Prostate gland (tissue), 2 donors: Measurements from ENCODE around the gene OR10K1.

ENCODE experiments used
- POLR2A ChIP-seq: fragments of 450-650 bp; IDR thresholded peaks from one replicate; pipeline ENCODE4 v1.6.1; 2016; ENCODE audit warnings: antibody characterized with exemption, mild to moderate bottlenecking
- POLR2AphosphoS5 ChIP-seq: sonication (generic); formaldehyde crosslinking; IDR thresholded peaks from one replicate; pipeline ENCODE4 v1.6.1; 2017; ENCODE audit warnings: antibody characterized with exemption
- TF ChIP-seq, protein P1 (sequence below), 4 experiments: fragments of 200-600 bp in 2 of 4; fragments of 450-650 bp in 2 of 4; sonication (generic) in 2 of 4; IDR thresholded peaks; 1 replicate in 3 of 4; 2 replicates in 1 of 4; pipeline ENCODE4 v1.5.1; 2016 to 2019; ENCODE audit warnings: antibody characterized with exemption in 4 of 4, mild to moderate bottlenecking in 2 of 4, moderate library complexity in 2 of 4

DNA sequence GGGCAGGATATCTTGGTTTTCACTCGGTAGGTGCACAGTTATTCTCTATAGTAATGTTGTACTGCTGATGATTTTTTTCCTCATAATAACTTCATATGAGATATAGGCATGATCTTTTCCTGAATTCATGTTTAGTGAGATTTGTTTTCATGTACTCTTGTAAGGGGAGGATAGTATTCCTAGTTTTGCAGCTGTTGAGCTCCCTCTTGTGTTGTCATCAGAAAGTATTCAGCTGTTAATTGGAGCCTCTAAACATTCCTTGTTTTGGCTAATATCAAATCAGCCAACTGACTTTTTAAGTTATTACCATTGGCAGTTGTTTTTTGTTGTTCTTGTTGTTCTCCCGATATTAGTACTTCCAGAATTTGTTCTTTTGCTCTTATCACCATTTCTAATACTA is 34.7 kb downstream of the OR10K1 start:
- TF ChIP-seq, protein P1, sequence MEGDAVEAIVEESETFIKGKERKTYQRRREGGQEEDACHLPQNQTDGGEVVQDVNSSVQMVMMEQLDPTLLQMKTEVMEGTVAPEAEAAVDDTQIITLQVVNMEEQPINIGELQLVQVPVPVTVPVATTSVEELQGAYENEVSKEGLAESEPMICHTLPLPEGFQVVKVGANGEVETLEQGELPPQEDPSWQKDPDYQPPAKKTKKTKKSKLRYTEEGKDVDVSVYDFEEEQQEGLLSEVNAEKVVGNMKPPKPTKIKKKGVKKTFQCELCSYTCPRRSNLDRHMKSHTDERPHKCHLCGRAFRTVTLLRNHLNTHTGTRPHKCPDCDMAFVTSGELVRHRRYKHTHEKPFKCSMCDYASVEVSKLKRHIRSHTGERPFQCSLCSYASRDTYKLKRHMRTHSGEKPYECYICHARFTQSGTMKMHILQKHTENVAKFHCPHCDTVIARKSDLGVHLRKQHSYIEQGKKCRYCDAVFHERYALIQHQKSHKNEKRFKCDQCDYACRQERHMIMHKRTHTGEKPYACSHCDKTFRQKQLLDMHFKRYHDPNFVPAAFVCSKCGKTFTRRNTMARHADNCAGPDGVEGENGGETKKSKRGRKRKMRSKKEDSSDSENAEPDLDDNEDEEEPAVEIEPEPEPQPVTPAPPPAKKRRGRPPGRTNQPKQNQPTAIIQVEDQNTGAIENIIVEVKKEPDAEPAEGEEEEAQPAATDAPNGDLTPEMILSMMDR (IDR thresholded peaks at IDR 0.05), result no peak
- no peak for TF ChIP-seq POLR2AphosphoS5
- TF ChIP-seq POLR2A, result no peak
